HG03025 (cell line): Measurements from ENCODE around the gene MAGEC1.
"Not testable (repeated sequence)": the region's sequence is repeated elsewhere in the genome, so short reads cannot be mapped to it uniquely, and the experiment has no call there.

Experiments used
- ATAC-seq: cut with Tn5 transposase; IDR thresholded peaks from one replicate; pipeline ENCODE4 v1.9.1; 2021; ENCODE audit warnings: mild to moderate bottlenecking, moderate library complexity; ENCODE audit not compliant: unreplicated experiment, low FRiP score

MAGEC1 gene, protein sequence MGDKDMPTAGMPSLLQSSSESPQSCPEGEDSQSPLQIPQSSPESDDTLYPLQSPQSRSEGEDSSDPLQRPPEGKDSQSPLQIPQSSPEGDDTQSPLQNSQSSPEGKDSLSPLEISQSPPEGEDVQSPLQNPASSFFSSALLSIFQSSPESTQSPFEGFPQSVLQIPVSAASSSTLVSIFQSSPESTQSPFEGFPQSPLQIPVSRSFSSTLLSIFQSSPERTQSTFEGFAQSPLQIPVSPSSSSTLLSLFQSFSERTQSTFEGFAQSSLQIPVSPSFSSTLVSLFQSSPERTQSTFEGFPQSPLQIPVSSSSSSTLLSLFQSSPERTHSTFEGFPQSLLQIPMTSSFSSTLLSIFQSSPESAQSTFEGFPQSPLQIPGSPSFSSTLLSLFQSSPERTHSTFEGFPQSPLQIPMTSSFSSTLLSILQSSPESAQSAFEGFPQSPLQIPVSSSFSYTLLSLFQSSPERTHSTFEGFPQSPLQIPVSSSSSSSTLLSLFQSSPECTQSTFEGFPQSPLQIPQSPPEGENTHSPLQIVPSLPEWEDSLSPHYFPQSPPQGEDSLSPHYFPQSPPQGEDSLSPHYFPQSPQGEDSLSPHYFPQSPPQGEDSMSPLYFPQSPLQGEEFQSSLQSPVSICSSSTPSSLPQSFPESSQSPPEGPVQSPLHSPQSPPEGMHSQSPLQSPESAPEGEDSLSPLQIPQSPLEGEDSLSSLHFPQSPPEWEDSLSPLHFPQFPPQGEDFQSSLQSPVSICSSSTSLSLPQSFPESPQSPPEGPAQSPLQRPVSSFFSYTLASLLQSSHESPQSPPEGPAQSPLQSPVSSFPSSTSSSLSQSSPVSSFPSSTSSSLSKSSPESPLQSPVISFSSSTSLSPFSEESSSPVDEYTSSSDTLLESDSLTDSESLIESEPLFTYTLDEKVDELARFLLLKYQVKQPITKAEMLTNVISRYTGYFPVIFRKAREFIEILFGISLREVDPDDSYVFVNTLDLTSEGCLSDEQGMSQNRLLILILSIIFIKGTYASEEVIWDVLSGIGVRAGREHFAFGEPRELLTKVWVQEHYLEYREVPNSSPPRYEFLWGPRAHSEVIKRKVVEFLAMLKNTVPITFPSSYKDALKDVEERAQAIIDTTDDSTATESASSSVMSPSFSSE

DNA sequence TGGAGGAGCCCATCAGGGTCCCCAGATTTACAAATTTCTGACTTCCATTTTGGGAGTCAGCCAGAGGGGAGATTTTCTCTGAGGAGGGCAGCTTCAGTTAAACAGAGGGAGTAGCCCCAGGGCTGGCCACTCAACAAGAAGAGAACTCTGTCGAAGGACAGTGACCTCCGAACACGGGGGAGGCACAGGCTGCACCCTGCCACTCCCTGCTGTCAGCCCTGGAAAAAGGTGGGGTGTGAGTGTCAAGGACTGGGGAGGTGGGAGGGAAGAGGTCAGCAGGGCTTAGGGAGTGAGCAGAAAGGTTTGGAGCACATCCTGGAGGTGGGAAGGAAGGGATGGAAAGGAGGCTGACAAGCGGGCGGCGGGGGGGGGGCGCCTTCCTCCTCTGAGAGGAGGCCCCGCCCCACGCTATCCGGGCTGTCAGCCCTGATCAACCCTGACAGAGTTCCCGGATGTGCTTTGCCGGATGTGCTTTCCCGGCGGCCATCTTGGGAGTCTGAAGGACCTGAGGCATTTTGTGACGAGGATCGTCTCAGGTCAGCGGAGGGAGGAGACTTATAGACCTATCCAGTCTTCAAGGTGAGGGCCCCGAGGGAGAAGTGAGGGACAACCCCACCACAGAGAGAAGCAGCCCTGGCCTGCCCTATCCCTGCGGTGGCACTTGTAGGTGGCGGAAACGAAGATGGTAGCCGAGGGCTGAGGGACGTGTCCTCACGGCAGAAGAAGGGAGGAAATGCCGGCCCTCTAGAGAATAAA is at the start of gene MAGEC1:
Gene MAGEC1 (plus strand): TSS at position 495 of the 756 bp plus-strand sequence. CDS start 1,179 bp downstream, outside the sequence.
- ATAC-seq: no peak

DNA sequence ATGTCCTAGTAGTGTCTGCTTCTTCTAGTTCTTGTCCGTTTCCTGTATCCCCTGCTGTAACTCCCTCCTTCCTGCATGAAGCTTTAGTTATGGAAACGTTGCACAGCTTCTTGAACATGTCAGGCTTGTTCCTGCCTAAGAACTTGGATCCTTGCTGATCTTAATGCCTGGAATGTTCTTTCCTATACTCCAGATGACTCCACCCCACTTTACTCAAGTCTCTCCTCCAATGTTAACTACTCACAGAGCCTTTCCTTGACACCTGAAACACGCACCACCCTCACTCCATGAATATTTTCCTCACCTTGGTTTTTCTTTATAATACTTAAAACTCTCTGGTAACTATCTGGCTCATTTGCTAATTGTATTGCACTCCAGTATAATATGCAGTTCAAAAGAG is 46.2 kb upstream of the MAGEC1 start:
- no peak for ATAC-seq

DNA sequence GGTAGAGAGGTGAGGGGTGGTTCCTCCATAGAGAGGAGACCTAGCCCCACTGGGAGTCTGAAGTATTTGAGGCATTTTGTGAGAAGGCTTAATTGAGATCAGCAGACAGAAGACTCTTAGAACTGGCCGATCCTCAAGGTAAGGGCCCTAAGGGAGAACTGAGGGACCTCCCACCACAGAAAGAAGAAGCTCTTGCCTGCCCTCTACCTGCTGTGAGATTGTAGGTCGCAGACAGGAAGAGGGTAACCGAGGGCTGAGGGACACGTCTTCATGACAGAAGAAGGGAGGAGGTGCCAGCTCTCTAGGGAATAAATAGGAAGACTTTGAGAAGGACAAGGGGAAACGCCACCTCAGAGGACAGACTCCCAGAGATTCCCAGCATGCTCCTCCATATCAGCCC is 24.1 kb upstream of the MAGEC1 start:
- no peak for ATAC-seq

DNA sequence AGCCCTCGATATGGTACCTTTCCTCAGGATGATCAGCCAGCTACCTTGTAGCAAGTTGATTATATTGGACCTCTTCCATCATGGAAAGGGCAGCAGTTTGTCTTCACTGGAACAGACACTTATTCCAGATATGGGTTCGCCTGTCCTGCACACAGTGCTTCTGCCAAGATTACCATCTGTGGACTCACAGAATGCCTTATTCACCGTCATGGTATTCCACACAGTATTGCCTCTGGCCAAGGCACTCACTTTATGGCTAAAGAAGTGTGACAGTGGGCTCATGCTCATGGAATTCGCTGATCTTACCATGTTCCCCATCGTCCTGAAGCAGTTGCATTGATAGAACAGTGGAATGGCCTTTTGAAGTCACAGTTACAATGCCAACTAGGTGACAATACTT is 14.9 kb upstream of the MAGEC1 start:
- not testable (repeated sequence) for ATAC-seq

DNA sequence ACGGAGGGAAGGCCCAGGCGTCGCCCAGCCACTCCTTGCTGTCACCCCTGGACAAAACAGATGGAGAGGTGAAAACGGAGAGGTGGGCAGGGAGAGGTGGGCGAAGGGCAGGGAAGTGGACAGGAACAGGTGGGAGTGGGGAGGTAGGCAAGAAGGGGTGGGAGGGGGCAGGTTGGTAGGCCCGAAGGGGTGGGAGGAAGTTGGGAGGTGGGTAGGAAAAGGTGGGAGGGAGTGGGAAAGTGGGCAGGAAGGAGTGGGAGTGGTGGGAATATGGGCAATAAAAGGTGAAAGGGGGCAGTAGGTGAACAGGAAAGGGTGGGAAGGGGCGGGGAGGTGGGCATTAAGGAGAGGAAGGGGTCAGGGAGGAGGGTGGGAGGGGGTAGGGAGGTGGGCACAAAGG is 9.0 kb upstream of the MAGEC1 start:
- no peak for ATAC-seq

DNA sequence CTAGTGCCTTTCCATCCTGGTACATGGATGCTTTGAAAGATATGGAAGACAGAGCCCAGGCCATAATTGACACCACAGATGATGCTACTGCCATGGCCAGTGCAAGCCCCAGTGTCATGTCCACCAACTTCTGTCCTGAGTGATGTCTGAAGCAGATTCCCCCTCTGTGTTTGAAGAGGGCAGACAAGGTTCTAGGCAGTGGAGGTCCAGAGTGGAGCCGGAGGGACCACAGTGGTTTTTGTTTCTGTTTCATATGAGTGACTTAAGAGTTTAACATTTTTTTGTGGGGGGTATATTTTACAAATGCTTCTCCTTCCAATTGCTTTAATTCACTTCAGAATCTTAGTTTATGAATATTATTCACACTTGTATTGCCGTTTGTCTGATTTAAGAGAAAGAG is 6.0 kb upstream of the MAGEC1 start:
- no peak for ATAC-seq

DNA sequence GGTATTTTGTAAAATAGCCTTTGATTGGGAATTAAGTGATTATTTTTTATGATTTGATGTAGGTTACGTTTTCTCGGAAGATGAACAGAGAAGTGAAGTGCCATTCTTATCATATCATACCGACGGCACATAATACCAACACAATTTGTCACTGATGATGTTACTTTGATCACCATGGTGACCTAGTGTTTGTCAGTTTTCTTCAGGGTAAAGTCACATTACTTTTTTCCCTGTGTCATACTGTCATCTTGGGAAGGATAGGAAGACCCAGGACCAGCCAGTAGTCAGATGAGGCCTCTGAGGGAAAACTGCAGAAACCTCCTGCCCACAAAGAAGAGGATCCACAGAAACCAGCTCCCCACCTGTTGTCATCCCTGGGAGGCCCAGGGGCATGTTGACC is 1.3 kb upstream of the MAGEC1 start:
- ATAC-seq: no peak

DNA sequence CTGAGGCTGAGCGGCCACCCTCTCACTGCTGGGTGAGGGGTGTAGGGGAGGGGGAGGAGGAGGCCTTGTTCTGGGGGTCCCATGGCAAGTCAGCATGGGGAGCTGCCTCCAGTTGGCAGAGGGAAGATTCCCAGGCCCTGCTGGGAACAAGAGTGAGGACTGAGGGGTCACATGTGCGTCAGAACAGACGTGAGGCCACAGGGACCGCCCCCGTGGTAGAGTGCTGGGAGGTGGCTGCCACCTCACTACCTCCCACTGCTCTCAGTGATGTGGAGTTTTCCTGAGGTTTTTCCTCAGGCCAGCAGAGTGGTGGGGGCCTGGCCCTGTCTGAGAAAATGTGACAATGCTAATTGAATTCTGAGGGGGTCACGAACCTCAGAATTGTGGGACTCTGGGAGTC is 568 bp downstream of the MAGEC1 start:
- ATAC-seq: no peak

DNA sequence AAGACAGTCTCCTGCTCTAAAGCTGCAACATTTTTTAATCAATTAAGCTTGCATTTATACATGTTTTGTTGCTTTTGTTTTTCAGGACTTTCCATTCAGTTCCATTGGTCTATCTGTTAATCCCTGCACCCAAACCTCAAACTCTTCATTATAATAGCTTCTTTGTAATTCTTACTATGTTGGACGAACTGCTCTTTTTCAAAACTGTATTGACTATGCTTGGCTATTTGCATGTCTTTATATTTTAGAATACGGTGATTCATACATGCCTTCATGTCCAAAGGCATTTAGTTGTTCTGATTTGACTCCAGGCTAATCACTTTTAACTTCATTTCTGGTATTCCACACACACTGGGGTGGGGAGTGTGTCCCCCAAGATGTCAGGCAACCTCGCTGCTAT is 14.1 kb downstream of the MAGEC1 start:
- no peak for ATAC-seq

DNA sequence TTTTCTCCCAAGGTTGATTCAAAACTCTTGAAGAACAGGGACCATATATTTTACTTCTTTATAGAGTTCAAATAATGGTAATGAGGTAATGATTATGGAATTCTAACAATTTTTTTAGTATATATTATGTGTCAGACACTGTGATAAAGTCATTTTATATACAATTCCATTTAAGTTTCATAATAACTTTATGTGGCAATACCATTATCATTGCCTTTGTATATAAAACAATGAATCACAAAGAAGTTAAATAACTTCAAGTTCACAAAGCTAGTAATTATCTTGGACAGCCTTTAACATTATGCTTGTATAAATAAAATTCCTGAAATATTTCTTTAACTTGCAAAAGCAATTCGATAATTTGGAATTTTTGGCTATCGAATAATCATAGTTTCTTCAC is 20.6 kb downstream of the MAGEC1 start:
- ATAC-seq: no peak

DNA sequence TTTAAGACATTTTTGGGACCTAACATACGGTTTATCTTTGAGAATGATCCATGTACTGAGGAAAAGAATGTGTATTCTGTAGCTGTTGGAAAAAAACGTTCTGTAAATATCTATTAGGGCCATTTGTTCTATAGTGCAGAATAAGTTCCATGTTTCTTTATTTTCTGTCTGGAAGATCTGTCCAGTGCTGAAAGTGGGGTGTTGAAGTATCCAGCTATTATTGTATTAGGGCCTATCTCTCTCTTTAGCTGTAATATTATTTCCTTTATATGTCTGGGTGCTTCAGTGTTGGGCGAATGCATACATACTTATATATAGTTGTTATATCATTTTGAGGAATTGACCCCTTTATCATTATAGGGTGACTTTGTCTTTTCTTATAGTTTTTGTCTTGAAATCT is 24.7 kb downstream of the MAGEC1 start:
- ATAC-seq: no peak

DNA sequence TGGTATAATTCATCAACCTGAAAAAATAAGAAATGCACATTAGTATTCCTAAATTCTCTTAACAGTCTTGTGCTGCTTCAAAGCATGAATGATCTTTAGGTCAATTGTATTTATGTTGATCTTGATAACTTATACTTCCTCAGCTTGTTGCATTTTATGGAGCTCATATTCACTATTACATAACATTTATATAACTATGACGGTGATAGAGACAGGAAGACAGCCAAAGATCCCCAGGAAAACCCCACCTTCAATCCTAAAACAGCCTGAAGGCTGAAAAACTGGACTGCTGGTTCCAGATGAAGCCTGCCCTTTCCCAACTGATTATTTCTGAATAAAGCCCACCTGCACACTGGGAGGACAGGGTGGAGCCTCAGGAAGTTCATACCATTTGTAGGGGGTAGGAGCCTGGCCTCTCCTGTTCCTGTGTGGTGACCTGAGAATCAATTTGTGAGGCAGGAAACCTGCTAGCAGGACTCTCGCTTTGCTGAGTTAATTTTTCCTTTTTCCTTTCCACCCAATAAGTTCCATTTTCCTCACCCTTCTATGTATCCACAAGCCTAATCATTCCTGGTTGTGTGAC is 30.5 kb downstream of the MAGEC1 start:
- ATAC-seq: no peak

DNA sequence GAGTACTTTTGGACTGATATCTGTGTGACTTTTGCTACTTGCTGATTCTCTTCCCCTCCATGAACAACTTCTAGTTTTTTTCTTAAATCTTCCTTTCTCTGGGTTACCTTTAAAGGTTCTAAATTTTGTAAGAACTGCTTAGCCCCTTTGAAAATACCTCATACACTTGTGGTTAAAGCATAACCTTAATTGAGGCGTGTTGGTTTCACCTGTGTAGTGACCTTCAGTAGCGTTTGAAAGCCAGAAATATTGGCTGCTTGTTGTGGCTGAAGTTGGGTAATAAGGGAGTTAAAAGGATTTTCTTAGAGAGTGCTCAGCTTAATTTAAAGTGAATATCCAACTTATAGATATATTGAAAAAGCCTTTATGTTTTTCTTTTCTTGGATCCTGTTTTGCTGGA is 32.0 kb downstream of the MAGEC1 start:
- ATAC-seq: no peak

DNA sequence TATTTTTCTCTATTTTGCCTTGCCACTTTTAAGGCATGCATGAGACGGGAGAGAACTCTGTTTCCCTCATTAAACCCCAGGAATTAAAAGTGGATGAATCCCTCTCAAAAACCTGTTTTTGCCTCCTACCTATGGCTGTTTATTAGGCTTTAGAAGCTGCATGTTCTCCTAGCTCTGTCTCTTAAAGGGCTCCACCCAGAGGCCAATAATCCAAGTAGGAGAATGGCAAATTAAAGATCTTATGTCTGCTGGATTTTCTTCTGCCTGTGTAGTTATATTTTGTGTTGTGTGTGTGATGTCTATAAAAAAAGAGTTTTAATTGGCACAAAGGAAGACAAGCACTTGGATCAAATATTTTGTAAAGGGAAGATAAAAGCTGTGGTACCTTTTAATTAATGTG is 32.4 kb downstream of the MAGEC1 start:
- no peak for ATAC-seq

DNA sequence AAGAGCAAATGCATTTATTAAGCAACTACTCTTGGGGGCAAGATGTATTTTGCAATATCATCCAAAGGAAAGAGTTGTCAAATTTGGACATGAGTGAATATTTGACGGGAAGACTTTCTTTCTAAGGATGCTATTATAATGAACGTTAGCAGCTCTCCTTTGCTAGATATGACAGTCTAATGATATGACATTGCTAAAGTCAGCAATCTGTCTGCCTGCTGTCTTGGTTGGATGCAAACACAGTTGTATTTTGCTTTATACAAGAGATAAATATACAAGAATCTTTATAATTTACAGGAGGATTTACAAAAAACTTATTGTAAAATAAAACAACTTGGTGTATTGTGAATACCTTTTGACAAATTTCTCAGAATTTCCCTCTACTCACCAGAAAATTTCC is 37.5 kb downstream of the MAGEC1 start:
- no peak for ATAC-seq

DNA sequence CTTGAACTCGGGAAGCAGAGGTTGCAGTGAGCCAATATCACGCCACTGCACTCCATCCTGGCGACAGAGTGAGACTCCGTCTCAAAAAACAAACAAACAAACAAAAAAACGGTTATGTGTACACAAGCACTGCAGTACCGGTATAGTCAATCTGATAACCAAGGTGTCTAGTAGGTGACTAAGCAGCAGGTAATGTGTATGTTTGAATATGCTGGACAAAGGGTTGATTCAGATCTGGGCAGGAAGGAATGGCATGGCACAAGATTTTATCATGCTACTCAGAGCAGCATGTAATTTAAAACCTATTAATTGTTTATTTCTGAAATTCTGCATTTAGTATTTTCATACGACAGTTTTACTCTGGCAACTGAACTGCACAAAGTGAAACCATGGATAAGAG is 41.7 kb downstream of the MAGEC1 start:
- ATAC-seq: no peak

DNA sequence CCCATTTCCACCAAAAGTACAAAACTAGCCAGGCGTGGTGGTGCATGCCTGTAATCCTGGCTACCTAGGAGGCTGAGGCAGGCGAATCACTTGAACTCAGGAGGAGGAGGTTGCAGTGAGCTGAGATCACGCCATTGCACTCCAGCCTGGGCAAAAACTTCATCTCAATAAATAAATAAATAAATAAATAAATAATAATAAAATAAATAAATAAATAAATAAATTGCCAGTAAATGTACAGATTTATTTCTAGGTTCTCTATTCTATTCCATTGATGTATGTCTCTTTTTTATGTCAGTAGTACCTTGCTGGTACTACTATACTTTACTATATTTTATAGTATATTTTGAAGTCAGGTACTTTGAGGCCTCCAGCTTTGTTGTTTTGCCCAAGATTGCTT is 43.7 kb downstream of the MAGEC1 start:
- ATAC-seq: no peak

DNA sequence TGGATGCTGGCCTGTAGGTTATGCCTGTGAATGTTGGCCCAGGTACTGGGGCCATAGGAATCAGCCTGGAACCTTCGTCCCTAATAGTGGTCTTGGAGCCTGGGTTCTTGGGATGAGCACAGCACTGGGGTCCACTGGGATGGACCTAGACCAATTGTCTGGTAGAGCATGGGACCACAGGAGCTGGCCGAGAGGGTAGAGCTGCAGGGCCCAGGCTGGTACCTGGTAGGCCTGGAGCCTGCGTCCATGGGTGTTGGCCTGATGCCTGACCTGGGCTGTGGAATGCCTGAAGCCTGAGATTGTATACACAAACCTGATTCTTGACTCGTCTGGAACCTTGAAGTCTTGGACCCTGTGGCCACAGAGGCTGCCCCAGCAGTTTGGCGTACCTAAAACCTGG is 48.9 kb downstream of the MAGEC1 start:
- ATAC-seq: no peak

DNA sequence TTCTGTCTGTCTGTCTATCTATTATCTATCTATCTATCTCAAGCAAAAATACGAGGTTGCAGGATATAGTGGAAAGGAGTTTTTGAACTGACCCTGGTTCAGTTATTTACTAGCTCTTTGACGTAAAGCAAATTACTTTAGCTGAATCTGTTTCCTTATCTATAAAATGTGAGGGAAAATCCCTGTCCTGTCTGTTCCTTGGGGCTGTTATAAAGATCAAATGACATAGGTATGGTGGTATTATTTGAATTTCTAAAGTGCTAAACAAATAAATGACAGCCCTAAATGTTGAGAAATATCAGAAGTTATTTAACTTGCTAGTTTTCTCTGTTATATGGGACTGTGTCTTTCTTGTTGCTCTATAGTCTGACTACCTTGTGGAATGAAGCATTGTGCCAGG is 55.0 kb downstream of the MAGEC1 start:
- no peak for ATAC-seq
